Measurements from ENCODE around the gene WDR82. TPM values are rescaled to one million over a fixed set of nuclear protein-coding genes. Genes with fewer than 3 reads are reported as not detected.

The WDR82 gene
- total and polyA plus RNA-seq, 2 of the 4 experiments (the other 2 are of a cell fraction), result 38.1 to 68.1 TPM

- Histone ChIP-seq H3K36me3 (ENCODE audit: control insufficient read depth, insufficient read depth, low read length) (no peaks in the 10 kb centered on the region), H4K8ac (ENCODE audit: low read depth in 2 of 2, low read length in 2 of 2) (no peak within 1 kb of the TSS), H3K4me3 (ENCODE audit: insufficient read depth, low read depth, low read length) (no peak within 1 kb of the TSS), H2BK120ac (ENCODE audit: low read depth, low read length) (no peak within 1 kb of the TSS), H3K18ac (ENCODE audit: low read depth, low read length) (no peak within 1 kb of the TSS), H3K56ac (ENCODE audit: extremely low read depth, insufficient read depth, low read length) (no peak within 1 kb of the TSS), H2AFZ (replicated peaks; ENCODE audit: low read length, poor library complexity) (no peak within 1 kb of the TSS), H4K5ac (ENCODE audit: low read depth, low read length) (no peak within 1 kb of the TSS), H3K14ac (replicated peaks; ENCODE audit: low read depth, low read length) (no peak within 1 kb of the TSS), H3K9me3 (ENCODE audit: control insufficient read depth, insufficient read depth, low read length) (no peaks in the 10 kb centered on the region), H4K91ac (ENCODE audit: insufficient read depth, low read depth, low read length) (no peak within 1 kb of the TSS), H2BK20ac (ENCODE audit: low read depth, low read length) (no peak within 1 kb of the TSS), H3K4ac (ENCODE audit: low read depth, low read length) (no peak within 1 kb of the TSS), H3K4me2 (ENCODE audit: low read depth, low read length) (no peak within 1 kb of the TSS), H2AK5ac (ENCODE audit: low read depth, low read length) (no peak within 1 kb of the TSS), H3K9me1 (ENCODE audit: insufficient read depth, low read length) (peaks cover 12% of the 10 kb centered on the region), H3K9ac (ENCODE audit: low read depth, low read length) (no peak within 1 kb of the TSS), H2BK5ac (ENCODE audit: low read depth, low read length, poor library complexity, severe bottlenecking) (no peak within 1 kb of the TSS), H3K79me1 (ENCODE audit: low read depth in 1 of 2, low read length in 2 of 2) (no peaks in the 10 kb centered on the region; a peak in 1 of 4 replicates), H3K4me1 (ENCODE audit: control insufficient read depth, insufficient read depth, low read length) (peaks cover 9% of the 10 kb centered on the region), H2AK9ac (replicated peaks; ENCODE audit: low read depth, low read length, poor library complexity) (no peak within 1 kb of the TSS), H2BK15ac (ENCODE audit: low read depth, low read length) (no peak within 1 kb of the TSS), H3K27ac (ENCODE audit: insufficient read depth, low read length) (no peak within 1 kb of the TSS), H4K20me1 (ENCODE audit: insufficient read depth, low read length) (no peaks in the 10 kb centered on the region), H3K27me3 (ENCODE audit: control insufficient read depth, insufficient read depth, low read length) (no peaks in the 10 kb centered on the region), H3K23ac (ENCODE audit: low read depth, low read length) (no peak within 1 kb of the TSS)
- ATAC-seq (ENCODE audit: low read depth) (no peak), DNase-seq (no peak)
- 92% methylated on average over 2 of the region's 3 CpGs; no CpG with 5 or more reads in 1 of the 2 experiments for WGBS, 2 experiments (ENCODE audit: extremely low coverage in 2 of 2, insufficient read length in 1 of 2)
- no peak for TF ChIP-seq RFX5 (IDR thresholded peaks at IDR 0.05; ENCODE audit: low read depth, low read length)
- TF ChIP-seq CTCF (conservative IDR thresholded peaks at IDR 0.05; ENCODE audit: low read depth, low read length), result no peak
- TF ChIP-seq RCOR1 (IDR thresholded peaks at IDR 0.05; ENCODE audit: insufficient replicate concordance, low read length), result no peak
- TF ChIP-seq CEBPB (IDR thresholded peaks at IDR 0.05; ENCODE audit: low read depth, low read length), result no peak
- no peak for TF ChIP-seq FOS (IDR thresholded peaks at IDR 0.05; ENCODE audit: low read depth, low read length)
- TF ChIP-seq NFE2L2 (IDR thresholded peaks at IDR 0.05; ENCODE audit: low read depth, low read length), result no peak
- TF ChIP-seq MXI1 (IDR thresholded peaks at IDR 0.05; ENCODE audit: borderline replicate concordance, low read depth, low read length), result no peak
- no peak for TF ChIP-seq USF2 (IDR thresholded peaks at IDR 0.05; ENCODE audit: low read depth, low read length)
- no peak for TF ChIP-seq MAZ (IDR thresholded peaks at IDR 0.05; ENCODE audit: borderline replicate concordance, low read depth, low read length)
- ChIA-PET CTCF (interaction anchor here (0.6 kb wide), 1 partner anchor 109 kb away, joined by 3 read pairs; no protein-coding TSS in a partner anchor), POLR2A (ENCODE audit: unreplicated experiment) (no interaction called here)
- no TSS peak for BruUV-seq (replicated peaks)
- in situ Hi-C loops (cut with MboI; ENCODE audit: low sequenced_read_pairs) (no loop called here), dilution Hi-C loops (cut with HindIII; ENCODE audit: low sequenced_read_pairs, unreplicated experiment) (no loop called here), intact Hi-C loops (cut with micrococcal nuclease) (no loop called here)
These were observed 37.7 kb upstream of the WDR82 start, which contains the start of gene DNAH1 for GRCh38 chr3:52315977-52316764. Gene DNAH1 (plus strand): TSS chr3:52316319. CDS start chr3:52322443, 6,124 bp downstream.

Data from IMR-90 (cell line).